HepG2 (cell line): ENCODE results near the gene PRSS33. TPM values are rescaled to one million over a fixed set of nuclear protein-coding genes. Genes with fewer than 3 reads are reported as not detected.

Experiments
- ATAC-seq: fragments of 200-7000 bp; cut with Tn5 transposase; 3 replicates; pipeline ENCODE4 v1.9.1; 2020; ENCODE audit warnings: mild to moderate bottlenecking, moderate library complexity
- BruUV-seq: library from RNA; stranded (reverse); fragments of 400-500 nt; replicated peaks from 2 replicates; lab custom pipeline; 2021; lab: Mats Ljungman, UMichigan
- CTCF ChIA-PET: fragments of 300-600 bp; formaldehyde crosslinking; extraction: SDS; loops from one replicate; lab custom pipeline; 2021; ENCODE audit warnings: low total read pairs, inconsistent platforms, low intra/inter-chr PET ratio; lab: Yijun Ruan, JAX
- POLR2A ChIA-PET: fragments of 350-600 bp; sonication (Branson Sonifier 250); formaldehyde crosslinking; loops from one replicate; lab custom pipeline; 2020; ENCODE audit warnings: antibody characterized with exemption, inconsistent platforms; lab: Yijun Ruan, JAX
- DNase-seq: peaks from one replicate; pipeline ENCODE4 v3.0.0-alpha.2; 2015; ENCODE audit warnings: low spot score
- FAIRE-seq: peaks from 3 replicates; lab custom pipeline; 2011; peaks lifted over from hg19 to GRCh38; lab: Jason Lieb, UNC
- H2AFZ ChIP-seq: one replicate; pipeline ENCODE4 v1.6.1; 2011; ENCODE audit warnings: low read length, inconsistent platforms
- H3K27ac ChIP-seq: fragments of 300-600 bp; 3 replicates; pipeline ENCODE4 v1.8.0; 2011; ENCODE audit warnings: mixed run types, mild to moderate bottlenecking, mixed read lengths, low read length, inconsistent platforms; ENCODE audit not compliant: insufficient read depth; ENCODE audit errors: extremely low read length
- H3K27me3 ChIP-seq, 2 experiments: fragments of 200-600 bp in 1 of 2; 2 replicates in 1 of 2; 3 replicates in 1 of 2; pipeline versions ENCODE4 v1.6.0 to v1.8.0; 2011; ENCODE audit warnings: low read length in 2 of 2, mild to moderate bottlenecking in 2 of 2, moderate library complexity in 2 of 2, inconsistent platforms in 1 of 2; ENCODE audit not compliant: insufficient read depth in 2 of 2, control insufficient read depth in 1 of 2
- H3K36me3 ChIP-seq, 2 experiments: fragments of 200-600 bp in 1 of 2; replicated peaks in 1 of 2; 2 replicates in 1 of 2; 3 replicates in 1 of 2; pipeline versions ENCODE4 v1.5.1 to v1.8.0; 2011; ENCODE audit warnings: low read length in 2 of 2, inconsistent platforms in 1 of 2; ENCODE audit not compliant: insufficient read depth in 2 of 2, control insufficient read depth in 1 of 2
- H3K4me1 ChIP-seq: 2 replicates; pipeline ENCODE4 v1.5.1; 2012; ENCODE audit warnings: low read length, inconsistent platforms; ENCODE audit not compliant: insufficient read depth
- H3K4me2 ChIP-seq: 2 replicates; pipeline ENCODE4 v1.6.0; 2011; ENCODE audit warnings: low read depth, low read length, inconsistent platforms
- H3K4me3 ChIP-seq, 3 experiments: fragments of 200-600 bp in 1 of 3; sonication (generic), shearing (Covaris generic) in 1 of 3; replicated peaks in 1 of 3; 2 replicates each; pipeline ENCODE4 v1.5.1; 2011 to 2016; ENCODE audit warnings: low read length in 3 of 3, inconsistent platforms in 2 of 3, low read depth in 2 of 3, mild to moderate bottlenecking in 2 of 3, control low read depth in 1 of 3, mixed read lengths in 1 of 3; ENCODE audit not compliant: insufficient read depth in 1 of 3
- H3K79me2 ChIP-seq: one replicate; pipeline ENCODE4 v1.6.1; 2011; ENCODE audit warnings: low read length, inconsistent platforms; ENCODE audit not compliant: insufficient read depth
- H3K9ac ChIP-seq: 2 replicates; pipeline ENCODE4 v1.6.0; 2011; ENCODE audit warnings: mild to moderate bottlenecking, low read depth, low read length, inconsistent platforms; ENCODE audit not compliant: insufficient read depth
- H3K9me3 ChIP-seq: 2 replicates; pipeline ENCODE4 v1.5.1; 2012; ENCODE audit warnings: mild to moderate bottlenecking, low read length
- H4K20me1 ChIP-seq: 2 replicates; pipeline ENCODE4 v1.6.0; 2011; ENCODE audit warnings: inconsistent platforms, mild to moderate bottlenecking, low read length, moderate library complexity; ENCODE audit not compliant: insufficient read depth
- AHDC1 ChIP-seq: sonication (generic); formaldehyde crosslinking; IDR thresholded peaks from 2 replicates; pipeline ENCODE4 v1.5.1; 2020; ENCODE audit warnings: mild to moderate bottlenecking, missing genetic modification reagents, borderline replicate concordance
- FOXJ3 ChIP-seq: sonication (generic); formaldehyde crosslinking; IDR thresholded peaks from 2 replicates; pipeline ENCODE4 v1.4.0; 2020; ENCODE audit warnings: missing genetic modification reagents, mild to moderate bottlenecking, borderline replicate concordance
- GFI1 ChIP-seq: sonication (generic); formaldehyde crosslinking; IDR thresholded peaks from 2 replicates; pipeline ENCODE4 v1.5.0; 2020; ENCODE audit warnings: missing genetic modification reagents, mild to moderate bottlenecking, borderline replicate concordance
- HHEX ChIP-seq: IDR thresholded peaks from 2 replicates; pipeline ENCODE4 v1.6.1; 2016; ENCODE audit warnings: control low read depth
- HMG20A ChIP-seq: IDR thresholded peaks from 2 replicates; pipeline ENCODE4 v1.6.1; 2016; ENCODE audit warnings: borderline replicate concordance
- IRX3 ChIP-seq: sonication (generic); formaldehyde crosslinking; IDR thresholded peaks from 2 replicates; pipeline ENCODE4 v1.8.1; 2023; ENCODE audit warnings: mild to moderate bottlenecking, low read depth, missing genetic modification reagents, borderline replicate concordance
- NFRKB ChIP-seq: fragments of 450-650 bp; IDR thresholded peaks from 2 replicates; pipeline ENCODE4 v1.6.1; 2017
- PCBP1 ChIP-seq: fragments of 200-400 bp; formaldehyde crosslinking; IDR thresholded peaks from 2 replicates; pipeline ENCODE4 v1.6.1; 2017; ENCODE audit warnings: mild to moderate bottlenecking, low read depth, low read length, borderline replicate concordance
- RBFOX2 ChIP-seq: fragments of 200-400 bp; formaldehyde crosslinking; IDR thresholded peaks from 2 replicates; pipeline ENCODE4 v1.6.1; 2017; ENCODE audit warnings: low read depth, mild to moderate bottlenecking, low read length
- TCF7L2 ChIP-seq: IDR thresholded peaks from 2 replicates; pipeline ENCODE4 v1.6.1; 2011; ENCODE audit warnings: mild to moderate bottlenecking, low read depth, low read length, moderate library complexity
- ZFP36L1 ChIP-seq: sonication (generic); formaldehyde crosslinking; IDR thresholded peaks from 2 replicates; pipeline ENCODE4 v1.8.0; 2022; ENCODE audit warnings: mild to moderate bottlenecking, missing genetic modification reagents, moderate library complexity
- ZNF24 ChIP-seq: fragments of 450-650 bp; IDR thresholded peaks from 2 replicates; pipeline ENCODE4 v1.6.1; 2017; ENCODE audit warnings: antibody characterized with exemption, mild to moderate bottlenecking
- ZNF383 ChIP-seq: sonication (generic); formaldehyde crosslinking; IDR thresholded peaks from 2 replicates; pipeline ENCODE4 v1.4.0; 2020; ENCODE audit warnings: missing genetic modification reagents, mild to moderate bottlenecking, borderline replicate concordance
- WGBS: methylation state at CpG from one replicate; pipeline ENCODE4 v1.1.6; 2017; ENCODE audit warnings: low lambda C conversion rate; 5-methylcytosine and 5-hydroxymethylcytosine counted together
- in situ Hi-C: cut with HindIII; loops from 2 replicates; pipeline ENCODE4 v1.10.0; 2017; ENCODE audit warnings: low pct_unique_long_range_greater_than_20kb; ENCODE audit not compliant: extremely low pct_ligation_motif_present
- intact Hi-C: fragments of 100-400 bp; cut with micrococcal nuclease; formaldehyde crosslinking; loops from one replicate; pipeline ENCODE4 v1.10.0; 2022; ENCODE audit not compliant: unreplicated experiment
- polyA plus RNA-seq, 8 experiments: library from polyadenylated mRNA; depleted of rRNA in 3 of 8; stranded (reverse) in 7 of 8; unstranded in 1 of 8; fragments of >200 nt; fragmentation: Illumina TruSeq in 4 of 8; extraction: Trizol in 4 of 8; gene quantifications; 2 replicates each; pipeline versions ENCODE4 v1.2.1 to v1.2.3, GENCODE V29; 2011 to 2016; ENCODE audit warnings: low read depth in 4 of 8, missing spikeins in 1 of 8, mixed read lengths in 1 of 8; ENCODE audit not compliant: insufficient read depth in 1 of 8
- total RNA-seq, 5 experiments: library from RNA; depleted of rRNA; stranded (reverse); fragments of >200 nt; fragmentation: Illumina TruSeq; extraction: Trizol; gene quantifications; 2 replicates each; pipeline ENCODE4 v1.2.3, GENCODE V29; 2016; ENCODE audit warnings: low read depth in 1 of 5

PRSS33 gene
- total and polyA plus RNA-seq, 2 of the 13 experiments (the other 11 are each of a cell fraction or from before 2014, with no cell fraction given), result not detected

- peaks cover 1% of the 10 kb centered on the region; the same call in 1 of the 2 replicates for H3K9me3 ChIP-seq
- TF ChIP-seq TCF7L2, result no peak
- TF ChIP-seq ZNF24, result no peak
- no peak for TF ChIP-seq AHDC1 (CRISPR knock-in tag)
- TF ChIP-seq FOXJ3 (CRISPR knock-in tag), result no peak
- TF ChIP-seq RBFOX2, result no peak
- TF ChIP-seq PCBP1, result no peak
- TF ChIP-seq IRX3 (CRISPR knock-in tag), result no peak
- TF ChIP-seq NFRKB, result no peak
- no peak for TF ChIP-seq HHEX (CRISPR knock-in tag)
- no peak for TF ChIP-seq ZFP36L1 (CRISPR knock-in tag)
- no peak for TF ChIP-seq ZNF383 (CRISPR knock-in tag)
- no peak for TF ChIP-seq GFI1 (CRISPR knock-in tag)
- TF ChIP-seq HMG20A (CRISPR knock-in tag), result no peak
- no peaks in the 10 kb centered on the region for H3K79me2 ChIP-seq
- H3K27me3 ChIP-seq, result peaks cover 0 to 18% of the 10 kb centered on the region in 2 experiments; a peak in 1 of 5 replicates
- intact Hi-C loops (no loop called here), in situ Hi-C loops (no loop called here)
- WGBS, result 89% methylated on average over 15 of the region's 39 CpGs
- no peak overlapping the region for H3K9ac ChIP-seq
- no peaks in the 10 kb centered on the region for H4K20me1 ChIP-seq
- ATAC-seq (no peak; the same call in 2 of the 3 replicates), DNase-seq (no peak), FAIRE-seq (no peak)
- H3K27ac ChIP-seq, result no peak overlapping the region
- POLR2A ChIA-PET, result no interaction called here
- peaks cover 25% of the 10 kb centered on the region for H3K4me1 ChIP-seq
- no peak overlapping the region for H3K4me3 ChIP-seq
- BruUV-seq, result no TSS peak
- no peaks in the 10 kb centered on the region for H3K36me3 ChIP-seq
- H2AFZ ChIP-seq, result no peak overlapping the region
- H3K4me2 ChIP-seq, result no peak overlapping the region
- CTCF ChIA-PET, result no interaction called here
These were observed 11.4 kb upstream of the PRSS33 start for GRCh38 chr16:2798723-2799204.
